ENCODE results near the gene BPHL. TPM values are rescaled to one million over a fixed set of nuclear protein-coding genes. Genes with fewer than 3 reads are reported as not detected.
"Not testable (repeated sequence)": the region's sequence is repeated elsewhere in the genome, so short reads cannot be mapped to it uniquely, and the experiment has no call there.

Gene BPHL
- total RNA-seq, 1 donor from 2014 or later, result 12.0 TPM

DNA sequence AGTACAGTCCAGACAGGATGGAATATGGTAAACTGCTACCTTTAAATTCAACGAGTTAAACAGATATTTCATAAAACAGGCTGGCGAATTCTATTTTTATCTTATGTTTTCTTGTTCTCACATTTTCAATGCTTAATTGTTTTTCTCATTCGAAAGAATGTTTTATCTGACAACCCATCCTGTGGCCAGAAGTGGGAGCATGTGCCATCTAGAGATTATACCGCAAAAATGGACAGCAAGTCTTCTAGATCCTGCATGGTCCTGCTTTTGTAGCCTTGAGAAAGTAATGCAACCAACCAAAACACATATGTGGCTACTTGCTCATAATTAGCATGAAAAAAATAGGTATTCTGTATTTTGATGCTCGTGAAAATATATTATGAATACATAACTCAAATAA is 78.3 kb downstream of the BPHL start:
- DNase-seq (ENCODE audit: low spot score), result no peak
- intact Hi-C loops (cut with DNase I), result no loop called here

DNA sequence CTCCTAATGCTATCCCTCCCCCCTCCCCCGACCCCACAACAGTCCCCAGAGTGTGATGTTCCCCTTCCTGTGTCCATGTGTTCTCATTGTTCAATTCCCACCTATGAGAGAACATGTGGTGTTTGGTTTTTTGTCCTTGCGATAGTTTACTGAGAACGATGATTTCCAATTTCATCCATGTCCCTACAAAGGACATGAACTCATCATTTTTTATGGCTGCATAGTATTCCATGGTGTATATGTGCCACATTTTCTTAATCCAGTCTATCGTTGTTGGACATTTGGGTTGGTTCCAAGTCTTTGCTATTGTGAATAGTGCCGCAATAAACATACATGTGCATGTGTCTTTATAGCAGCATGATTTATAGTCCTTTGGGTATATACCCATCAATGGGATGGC is 79.2 kb downstream of the BPHL start:
- DNase-seq (ENCODE audit: low spot score); intact Hi-C loops (cut with DNase I): not testable (repeated sequence)

DNA sequence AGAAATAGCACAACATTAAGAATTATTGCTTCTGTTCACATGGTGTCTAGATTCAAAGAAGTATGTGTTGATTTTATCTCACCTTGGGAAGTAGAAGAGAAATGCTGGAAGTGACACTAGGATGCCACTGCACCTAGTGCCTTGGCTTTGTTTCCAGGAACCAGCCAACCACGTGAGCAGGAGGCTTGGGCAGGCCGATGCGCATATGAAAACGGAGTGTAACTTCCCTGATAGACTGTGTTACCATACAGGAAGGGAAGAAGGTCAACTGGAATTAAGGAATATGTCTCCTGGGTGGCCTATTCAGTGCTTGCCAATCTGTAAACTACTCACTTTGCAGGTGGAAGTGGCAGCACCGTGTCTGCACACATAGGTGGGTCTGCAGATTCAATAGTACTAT is 80.9 kb downstream of the BPHL start:
- intact Hi-C loops (cut with DNase I), result no loop called here
- DNase-seq (ENCODE audit: low spot score), result no peak

DNA sequence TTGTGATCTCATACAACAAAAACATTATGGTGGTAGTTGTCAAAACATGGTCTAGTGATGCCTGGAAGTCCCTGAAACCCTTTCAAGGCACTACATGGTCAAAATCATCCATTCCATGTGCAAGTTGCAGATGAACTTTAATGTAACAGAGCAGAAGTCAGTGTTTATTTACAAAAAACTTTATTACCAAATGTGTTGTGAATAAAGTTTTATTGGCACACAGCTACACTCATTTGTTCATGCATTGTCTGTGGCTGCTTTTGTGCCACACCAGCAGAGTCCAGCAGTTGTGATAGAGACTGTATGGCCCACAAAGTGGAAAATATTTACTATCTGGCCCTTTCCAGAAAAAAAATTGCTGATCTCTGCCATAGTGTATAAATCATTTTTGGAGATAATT is 82.2 kb downstream of the BPHL start:
- intact Hi-C loops (cut with DNase I), result no loop called here
- DNase-seq (ENCODE audit: low spot score), result no peak

DNA sequence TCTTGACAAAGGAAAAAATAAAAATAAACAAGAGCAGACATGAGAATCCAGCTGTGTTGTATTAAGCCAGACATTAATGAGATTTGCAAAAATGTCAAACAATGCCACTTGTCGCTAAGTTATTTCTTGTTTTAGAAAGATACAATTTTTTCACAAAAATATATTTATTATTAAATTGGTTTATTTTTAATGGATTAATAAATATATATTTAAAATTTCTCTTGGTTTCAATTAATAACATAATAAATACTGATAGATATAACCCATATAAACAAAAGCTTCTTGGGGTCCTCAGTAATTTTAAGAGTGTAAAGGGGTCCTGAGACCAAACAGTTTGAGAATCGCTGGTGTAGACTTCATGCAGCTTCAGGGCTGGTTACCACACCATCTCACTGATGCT is 82.9 kb downstream of the BPHL start:
- DNase-seq (ENCODE audit: low spot score), result no peak
- intact Hi-C loops (cut with DNase I), result no loop called here

Other genes starting within 250 kb of the BPHL start
- gene SERPINB9, start 215.4 kb upstream of the BPHL start, total RNA-seq, result 5.3 TPM
- gene SERPINB6, start 147.1 kb upstream of the BPHL start, total RNA-seq, result 171 TPM
- 37.9 TPM for gene NQO2, start 118.8 kb upstream of the BPHL start, total RNA-seq
- gene RIPK1, start 50.2 kb upstream of the BPHL start, total RNA-seq, result 8.2 TPM
- 25.1 TPM for gene TUBB2A, start 38.8 kb downstream of the BPHL start, total RNA-seq
- gene TUBB2B, start 108.9 kb downstream of the BPHL start, total RNA-seq, result 1.2 TPM
- 8.8 TPM for gene PSMG4, start 140.2 kb downstream of the BPHL start, total RNA-seq